ENCODE results near the gene PAGR1.

DNA sequence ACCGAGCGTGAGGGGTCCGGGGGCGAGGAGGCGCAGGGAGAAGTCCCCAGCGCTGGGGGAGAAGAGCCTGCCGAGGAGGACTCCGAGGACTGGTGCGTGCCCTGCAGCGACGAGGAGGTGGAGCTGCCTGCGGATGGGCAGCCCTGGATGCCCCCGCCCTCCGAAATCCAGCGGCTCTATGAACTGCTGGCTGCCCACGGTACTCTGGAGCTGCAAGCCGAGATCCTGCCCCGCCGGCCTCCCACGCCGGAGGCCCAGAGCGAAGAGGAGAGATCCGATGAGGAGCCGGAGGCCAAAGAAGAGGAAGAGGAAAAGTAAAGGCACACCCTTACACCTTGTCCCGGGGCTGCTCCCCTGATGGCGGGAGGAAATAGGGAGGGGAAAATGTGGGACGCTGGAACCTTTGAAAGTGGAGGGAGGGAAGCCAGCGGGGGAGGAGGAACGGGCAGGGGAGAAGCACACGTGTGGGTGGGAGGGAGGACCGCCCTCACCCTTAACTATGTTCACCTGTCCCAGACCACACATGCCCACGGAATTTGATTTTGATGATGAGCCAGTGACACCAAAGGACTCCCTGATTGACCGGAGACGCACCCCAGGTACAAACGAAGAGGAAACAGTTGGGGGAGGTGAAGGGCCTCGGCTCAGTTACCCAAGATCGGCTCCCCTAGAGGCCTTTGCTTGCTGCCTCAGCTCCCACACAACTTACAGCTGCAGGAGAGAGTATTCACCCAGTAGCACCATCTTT, 916 bp downstream of the PAGR1 start:
- TF ChIP-seq CTCF (IDR thresholded peaks at IDR 0.05), result no peak
- TF ChIP-seq POLR2A (IDR thresholded peaks at IDR 0.05), result no peak

Data from right lobe of liver (tissue), 4 donors.